SIG-M5 treated with dmso at 0.1 percent for 504 hours (cell line): Measurements from ENCODE around the gene CTNNAL1.
A peak's percentile ranks its signal among the peaks of the same experiment; 100 is the strongest.
"Not testable (repeated sequence)": the region's sequence is repeated elsewhere in the genome, so short reads cannot be mapped to it uniquely, and the experiment has no call there.

Experiments
- DNase-seq: peaks from one replicate; lab custom pipeline; 2025; ENCODE audit not compliant: unreplicated experiment; lab: John Stamatoyannopoulos, UW

The CTNNAL1 gene, protein sequence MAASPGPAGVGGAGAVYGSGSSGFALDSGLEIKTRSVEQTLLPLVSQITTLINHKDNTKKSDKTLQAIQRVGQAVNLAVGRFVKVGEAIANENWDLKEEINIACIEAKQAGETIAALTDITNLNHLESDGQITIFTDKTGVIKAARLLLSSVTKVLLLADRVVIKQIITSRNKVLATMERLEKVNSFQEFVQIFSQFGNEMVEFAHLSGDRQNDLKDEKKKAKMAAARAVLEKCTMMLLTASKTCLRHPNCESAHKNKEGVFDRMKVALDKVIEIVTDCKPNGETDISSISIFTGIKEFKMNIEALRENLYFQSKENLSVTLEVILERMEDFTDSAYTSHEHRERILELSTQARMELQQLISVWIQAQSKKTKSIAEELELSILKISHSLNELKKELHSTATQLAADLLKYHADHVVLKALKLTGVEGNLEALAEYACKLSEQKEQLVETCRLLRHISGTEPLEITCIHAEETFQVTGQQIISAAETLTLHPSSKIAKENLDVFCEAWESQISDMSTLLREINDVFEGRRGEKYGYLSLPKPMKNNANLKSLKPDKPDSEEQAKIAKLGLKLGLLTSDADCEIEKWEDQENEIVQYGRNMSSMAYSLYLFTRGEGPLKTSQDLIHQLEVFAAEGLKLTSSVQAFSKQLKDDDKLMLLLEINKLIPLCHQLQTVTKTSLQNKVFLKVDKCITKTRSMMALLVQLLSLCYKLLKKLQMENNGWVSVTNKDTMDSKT

DNA sequence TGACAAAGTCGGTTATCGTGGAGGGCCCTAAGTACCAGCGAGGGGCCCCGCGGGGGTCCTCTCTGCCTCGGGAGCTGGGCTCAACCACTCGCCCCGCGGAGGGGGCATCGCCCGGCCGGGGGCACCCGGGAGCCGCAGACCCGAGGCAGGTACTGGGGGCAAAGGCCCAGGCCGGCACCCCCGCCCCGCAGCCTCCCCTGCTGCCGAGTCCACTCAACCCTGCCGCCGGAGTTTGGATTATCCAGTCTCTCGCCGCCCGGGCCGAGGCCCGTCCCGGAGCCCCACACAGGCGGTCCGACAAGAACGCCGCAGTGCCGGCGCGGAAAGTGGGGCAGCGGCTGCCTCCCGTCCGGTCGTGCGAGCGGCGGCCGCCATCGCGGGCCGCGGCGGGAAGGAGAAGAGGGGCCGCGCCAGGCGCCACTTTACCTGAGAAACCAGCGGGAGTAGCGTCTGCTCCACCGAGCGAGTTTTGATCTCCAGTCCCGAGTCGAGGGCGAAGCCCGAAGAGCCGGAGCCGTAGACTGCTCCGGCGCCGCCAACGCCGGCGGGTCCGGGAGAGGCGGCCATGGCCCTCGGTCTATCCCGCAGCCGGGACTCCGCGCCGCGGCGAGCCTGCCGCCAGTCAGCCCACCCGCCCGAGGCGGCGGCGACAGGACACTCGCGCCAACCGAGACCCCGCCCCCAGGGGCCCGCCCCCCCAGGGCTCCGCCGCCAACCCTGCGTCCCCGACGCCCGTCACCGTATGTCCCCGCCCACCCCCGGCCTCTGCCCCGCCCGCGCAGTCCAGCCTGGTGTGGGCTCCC is at the start of gene CTNNAL1:
TSS of gene CTNNAL1 (minus strand) at position 624 of the 803 bp plus-strand sequence. CDS start at position 567, 57 bp downstream.
- peak; percentile 62 for DNase-seq

DNA sequence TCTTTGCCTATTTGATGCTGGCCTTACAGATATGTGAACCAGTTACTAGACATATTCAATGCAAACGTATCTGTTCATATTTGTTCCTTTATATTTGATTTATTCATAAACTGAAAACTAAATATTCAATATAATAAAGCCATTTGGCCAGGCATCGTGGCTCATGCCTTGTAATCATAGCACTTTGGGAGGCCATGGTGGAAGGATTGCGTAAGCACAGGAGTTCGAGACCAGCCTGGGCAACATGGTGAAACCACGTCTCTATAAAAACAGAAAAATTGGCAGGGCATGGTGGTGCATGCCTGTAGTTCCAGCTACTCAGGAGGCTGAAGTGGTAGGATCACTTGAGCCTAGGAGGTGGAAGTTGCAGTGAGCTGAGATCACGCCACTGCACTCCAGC is 49.2 kb upstream of the CTNNAL1 start:
- no peak for DNase-seq

GRCh38 chr9:109060191-109060590 is 46.9 kb upstream of the CTNNAL1 start:
- DNase-seq = no peak

GRCh38 chr9:109053121-109053520 is 39.8 kb upstream of the CTNNAL1 start:
- DNase-seq = not testable (repeated sequence)

DNA sequence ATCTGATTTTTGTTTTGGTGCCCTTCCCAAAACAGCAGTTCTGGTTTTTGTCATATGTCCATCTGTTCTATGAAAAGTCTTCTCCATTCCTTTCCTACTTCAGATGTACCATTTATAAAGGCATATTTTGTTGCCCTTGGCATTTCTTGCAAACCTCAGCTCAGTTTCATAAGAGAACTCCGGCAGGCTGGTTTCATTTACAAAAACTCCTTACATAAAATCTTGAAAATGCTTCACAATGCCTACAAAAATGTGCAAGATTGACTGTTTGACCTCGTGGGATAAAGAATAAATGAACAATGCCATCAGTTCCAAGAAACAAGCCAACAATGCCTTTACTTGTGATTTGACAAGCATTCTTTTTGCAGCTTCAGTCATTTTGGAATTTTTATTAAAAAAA is 39.1 kb upstream of the CTNNAL1 start:
- no peak for DNase-seq

GRCh38 chr9:109051733-109052132 is 38.4 kb upstream of the CTNNAL1 start:
- no peak for DNase-seq

GRCh38 chr9:109050444-109050843 is 37.1 kb upstream of the CTNNAL1 start:
- no peak for DNase-seq

DNA sequence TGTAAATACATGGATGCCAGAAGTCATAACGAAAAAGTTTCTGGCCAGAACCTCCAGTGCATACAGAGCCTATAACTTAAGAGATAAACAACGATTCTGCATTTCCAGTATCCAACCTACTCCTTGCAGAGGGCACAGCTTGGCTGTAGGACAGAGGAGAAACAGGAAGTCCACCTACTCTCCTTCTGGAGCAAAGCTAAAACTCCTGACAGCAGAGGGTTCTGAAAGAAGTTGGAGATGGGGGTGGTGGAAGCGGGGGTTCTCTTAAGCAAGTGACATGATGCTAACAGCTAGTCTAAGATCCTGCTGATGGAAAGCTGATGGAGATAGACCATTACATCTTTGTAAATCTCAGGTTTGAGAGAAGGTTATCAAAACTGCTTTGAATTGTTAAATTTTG is 35.5 kb upstream of the CTNNAL1 start:
- no peak for DNase-seq

GRCh38 chr9:109047259-109047658 is 34.0 kb upstream of the CTNNAL1 start:
- no peak for DNase-seq

DNA sequence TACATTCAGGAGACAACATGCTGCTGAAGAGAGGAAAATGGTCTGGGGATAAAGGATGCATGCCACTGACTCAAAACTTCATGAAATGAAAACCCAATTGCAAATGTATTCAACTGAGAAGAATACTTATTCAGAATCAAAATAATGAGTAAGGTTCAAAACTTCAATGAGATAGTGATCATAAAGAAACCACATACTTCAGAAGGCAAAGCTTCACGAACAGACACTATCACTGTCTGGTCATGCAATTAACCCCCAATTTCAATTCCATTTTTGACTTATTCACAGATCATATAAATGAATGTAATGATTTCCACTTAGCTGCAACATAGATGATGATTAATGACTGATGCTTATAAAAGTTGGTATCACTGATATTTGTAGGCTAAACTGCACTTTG is 33.0 kb upstream of the CTNNAL1 start:
- DNase-seq = no peak

DNA sequence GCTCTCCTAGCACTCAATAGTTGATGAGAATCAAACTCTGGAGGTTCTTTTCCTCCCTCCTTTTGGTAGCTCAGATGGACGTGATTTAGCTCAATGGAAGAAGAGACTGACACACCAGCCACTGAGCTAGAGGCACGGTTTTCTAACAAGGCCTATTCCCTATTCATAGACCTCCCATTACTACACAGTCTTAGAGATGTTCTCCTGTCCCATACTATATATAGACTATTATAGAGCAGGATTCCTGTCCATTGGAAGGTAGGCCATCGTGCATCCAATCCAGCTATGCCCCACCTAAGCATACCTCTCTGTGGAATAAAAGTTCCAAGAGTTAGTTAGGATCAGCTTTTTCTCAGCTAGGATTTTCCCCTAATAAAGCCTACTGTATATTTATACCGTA is 30.3 kb upstream of the CTNNAL1 start:
- no peak for DNase-seq

DNA sequence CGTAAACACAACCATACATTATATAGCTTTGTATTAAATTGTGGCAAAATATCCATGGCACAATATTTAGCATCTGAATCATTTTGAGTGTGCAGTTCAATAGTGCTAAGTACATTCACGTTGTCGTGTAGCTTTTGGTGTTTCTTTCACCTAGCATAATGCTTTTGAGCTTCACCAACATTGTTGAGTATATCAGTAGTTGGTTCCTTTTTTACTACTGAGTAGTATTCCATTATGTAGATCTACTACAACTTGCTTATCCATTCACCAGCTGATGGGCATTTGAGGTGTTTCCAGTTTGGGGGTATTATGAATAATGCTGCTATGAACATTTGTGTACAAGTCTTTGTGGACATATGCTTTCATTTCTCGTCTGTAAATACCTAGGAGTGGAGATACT is 27.3 kb upstream of the CTNNAL1 start:
- DNase-seq = no peak

DNA sequence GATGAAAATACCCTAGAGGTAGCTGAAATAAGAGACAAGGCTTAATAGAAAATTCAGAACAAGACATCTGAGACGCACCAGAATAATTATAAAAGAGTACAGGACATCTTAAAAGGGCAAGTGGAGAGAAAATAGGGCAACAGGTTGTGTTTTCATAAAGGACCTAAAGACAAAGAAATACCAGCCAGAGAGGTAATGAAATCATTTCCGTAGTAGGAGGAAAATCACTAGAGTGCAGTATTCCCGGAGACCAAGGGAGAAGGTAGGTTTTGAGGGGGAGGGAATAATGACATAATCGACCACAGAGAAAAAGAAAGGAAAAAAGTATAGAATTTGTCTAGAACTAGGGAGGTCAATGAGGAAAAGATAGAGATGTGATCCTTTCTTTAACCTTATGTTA is 26.2 kb upstream of the CTNNAL1 start:
- no peak for DNase-seq

- DNase-seq = no peak
Observed at GRCh38 chr9:109037946-109038715, 24.8 kb upstream of the CTNNAL1 start.

- DNase-seq = no peak
Observed at GRCh38 chr9:109036744-109037680, 23.7 kb upstream of the CTNNAL1 start.

DNA sequence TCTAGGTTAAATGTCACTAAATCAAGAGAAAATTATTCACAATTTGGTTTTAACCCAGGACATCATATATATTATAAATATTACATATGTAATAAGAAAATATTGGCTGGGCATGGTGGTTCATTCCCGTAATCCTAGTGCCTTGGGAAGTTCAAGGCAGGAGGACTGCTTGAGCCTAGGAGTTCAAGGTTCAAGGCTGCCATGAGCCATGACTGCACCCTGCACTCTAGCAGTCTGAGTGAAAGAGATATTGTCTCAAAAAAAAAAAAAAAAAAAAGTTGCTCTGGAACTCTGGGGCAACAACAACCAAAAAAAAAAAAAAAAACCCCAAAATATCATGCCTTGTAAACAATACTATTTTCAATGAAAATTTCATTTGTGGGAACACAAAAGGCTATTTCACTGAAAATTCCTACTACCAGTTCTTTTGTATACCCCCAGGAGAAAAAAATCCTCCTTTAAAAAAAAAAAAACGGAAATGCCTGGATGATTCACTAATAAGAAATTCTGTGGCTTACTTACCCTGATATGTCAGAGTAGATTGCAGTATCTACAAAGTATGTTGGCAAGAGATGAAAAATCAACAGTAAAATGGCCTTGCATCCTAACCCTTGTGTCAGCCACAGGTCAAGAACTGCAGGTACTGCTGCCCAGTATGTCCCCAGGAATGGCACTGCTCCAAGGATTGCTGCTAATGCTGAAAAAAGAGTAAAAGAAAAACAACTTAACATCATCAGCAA is 22.6 kb upstream of the CTNNAL1 start:
- no peak for DNase-seq

DNA sequence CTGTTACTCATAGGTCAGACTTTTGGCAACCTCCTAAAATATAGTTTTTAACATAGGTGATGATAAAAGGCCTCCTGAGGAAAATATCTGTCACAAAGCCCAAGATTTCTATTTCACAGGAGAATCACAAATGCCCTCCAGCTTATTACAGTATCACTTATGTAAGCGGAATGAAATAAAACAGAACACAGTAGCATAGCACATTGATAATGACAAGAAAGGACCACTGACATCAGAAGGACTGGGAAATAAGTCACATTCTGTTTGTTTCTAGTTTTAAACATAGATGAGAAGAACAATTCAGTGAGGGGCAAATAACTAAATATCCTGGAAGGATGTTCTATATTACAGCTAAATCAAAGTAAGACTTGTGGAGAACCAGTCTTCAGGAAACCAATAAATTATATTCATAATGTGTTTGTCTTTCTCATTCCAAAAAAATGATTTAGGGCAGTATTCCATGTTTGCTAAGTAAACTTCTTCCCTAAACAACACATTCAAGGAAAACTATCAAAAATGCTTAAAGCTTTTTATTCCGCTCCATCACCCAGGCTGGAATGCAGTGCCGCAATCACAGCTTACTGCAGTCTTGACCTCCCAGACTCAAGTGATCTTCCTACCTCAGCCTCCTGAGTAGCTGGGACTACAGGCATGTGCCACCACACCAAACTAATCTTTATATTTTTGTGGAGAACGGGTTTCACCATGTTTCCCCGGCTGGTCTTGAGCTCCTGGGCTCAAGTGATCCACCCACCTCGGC is 20.8 kb upstream of the CTNNAL1 start:
- no peak for DNase-seq

- no peak for DNase-seq
Observed at GRCh38 chr9:109031241-109031640, 17.9 kb upstream of the CTNNAL1 start.
